Mesenchymal stem cell (in vitro differentiated cells and primary cell): Measurements from ENCODE around the gene BCKDHA.

ENCODE experiments used
- DNase-seq: peaks from one replicate; pipeline ENCODE4 v3.0.0-alpha.2; 2013
- H2AFZ ChIP-seq: one replicate; pipeline ENCODE4 v1.6.1; 2013; ENCODE audit warnings: low read depth, mild to moderate bottlenecking, control low read depth, inconsistent platforms, low read length, moderate library complexity
- H2AK5ac ChIP-seq: 2 replicates; pipeline ENCODE4 v1.6.1; 2013; ENCODE audit warnings: low read length, moderate library complexity, mild to moderate bottlenecking, inconsistent platforms; ENCODE audit not compliant: severe bottlenecking
- H2BK120ac ChIP-seq: one replicate; pipeline ENCODE4 v1.6.1; 2013; ENCODE audit warnings: low read depth, mild to moderate bottlenecking, inconsistent platforms, low read length, moderate library complexity
- H2BK12ac ChIP-seq, 2 experiments: one replicate each; pipeline ENCODE4 v1.6.1; 2013; ENCODE audit warnings: inconsistent platforms in 2 of 2, low read length in 2 of 2, mild to moderate bottlenecking in 2 of 2, moderate library complexity in 2 of 2, control low read depth in 1 of 2
- H2BK15ac ChIP-seq: one replicate; pipeline ENCODE4 v1.6.1; 2013; ENCODE audit warnings: mild to moderate bottlenecking, low read depth, inconsistent platforms; ENCODE audit not compliant: poor library complexity, severe bottlenecking
- H2BK5ac ChIP-seq: 2 replicates; pipeline ENCODE4 v1.6.1; 2013; ENCODE audit warnings: low read depth, mild to moderate bottlenecking, low read length, control low read depth, inconsistent platforms; ENCODE audit not compliant: poor library complexity, severe bottlenecking
- H3K14ac ChIP-seq, 2 experiments: one replicate each; pipeline ENCODE4 v1.6.1; 2013; ENCODE audit warnings: inconsistent platforms in 2 of 2, low read length in 2 of 2, control low read depth in 1 of 2, mild to moderate bottlenecking in 1 of 2, moderate library complexity in 1 of 2
- H3K18ac ChIP-seq, 2 experiments: one replicate each; pipeline ENCODE4 v1.6.1; 2013; ENCODE audit warnings: inconsistent platforms in 2 of 2, low read length in 2 of 2, control low read depth in 1 of 2, low read depth in 1 of 2, mild to moderate bottlenecking in 1 of 2
- H3K23ac ChIP-seq, 2 experiments: one replicate each; pipeline ENCODE4 v1.6.1; 2013; ENCODE audit warnings: inconsistent platforms in 2 of 2, low read length in 2 of 2, mild to moderate bottlenecking in 2 of 2, moderate library complexity in 2 of 2, control low read depth in 1 of 2
- H3K27ac ChIP-seq: 2 replicates; pipeline ENCODE4 v1.5.1; 2013; ENCODE audit warnings: mild to moderate bottlenecking, moderate library complexity, low read length, control low read depth, inconsistent platforms; ENCODE audit not compliant: poor library complexity, severe bottlenecking
- H3K27me3 ChIP-seq, 2 experiments: 2 replicates each; pipeline versions ENCODE4 v1.6.1 to v1.7.0; 2013; ENCODE audit warnings: low read length in 2 of 2, mild to moderate bottlenecking in 2 of 2, moderate library complexity in 2 of 2, control low read depth in 1 of 2, inconsistent platforms in 1 of 2; ENCODE audit not compliant: control insufficient read depth in 1 of 2, insufficient read depth in 1 of 2
- H3K36me3 ChIP-seq, 2 experiments: 2 replicates each; pipeline versions ENCODE4 v1.6.1 to v1.7.0; 2013; ENCODE audit warnings: low read length in 2 of 2, control low read depth in 1 of 2, inconsistent platforms in 1 of 2, low read depth in 1 of 2, mild to moderate bottlenecking in 1 of 2; ENCODE audit not compliant: insufficient read depth in 2 of 2, control insufficient read depth in 1 of 2
- H3K4ac ChIP-seq, 2 experiments: one replicate each; pipeline ENCODE4 v1.6.1; 2013; ENCODE audit warnings: inconsistent platforms in 2 of 2, low read length in 2 of 2, mild to moderate bottlenecking in 2 of 2, moderate library complexity in 2 of 2, control low read depth in 1 of 2, low read depth in 1 of 2
- H3K4me1 ChIP-seq: 2 replicates; pipeline ENCODE4 v1.6.1; 2013; ENCODE audit warnings: low read depth, low read length, control low read depth; ENCODE audit not compliant: control insufficient read depth, insufficient read depth
- H3K4me2 ChIP-seq: 2 replicates; pipeline ENCODE4 v1.6.1; 2013; ENCODE audit warnings: low read length, mild to moderate bottlenecking, inconsistent platforms; ENCODE audit not compliant: poor library complexity, severe bottlenecking
- H3K4me3 ChIP-seq, 2 experiments: 2 replicates each; pipeline versions ENCODE4 v1.5.1 to v1.7.0; 2013; ENCODE audit warnings: low read length in 2 of 2, mild to moderate bottlenecking in 2 of 2, control low read depth in 1 of 2, low read depth in 1 of 2; ENCODE audit not compliant: insufficient read depth in 1 of 2
- H3K79me1 ChIP-seq: replicated peaks from 2 replicates; pipeline ENCODE4 v1.6.1; 2013; ENCODE audit warnings: mild to moderate bottlenecking, control low read depth, low read length, inconsistent platforms; ENCODE audit not compliant: poor library complexity, severe bottlenecking
- H3K9ac ChIP-seq: 2 replicates; pipeline ENCODE4 v1.7.0; 2013; ENCODE audit warnings: mild to moderate bottlenecking, low read length, moderate library complexity
- H3K9me3 ChIP-seq: 2 replicates; pipeline ENCODE4 v1.7.0; 2013; ENCODE audit warnings: mild to moderate bottlenecking, low read length; ENCODE audit not compliant: control insufficient read depth
- H4K8ac ChIP-seq: one replicate; pipeline ENCODE4 v1.6.1; 2013; ENCODE audit warnings: inconsistent platforms, mild to moderate bottlenecking, low read length, moderate library complexity
- H4K91ac ChIP-seq: one replicate; pipeline ENCODE4 v1.6.1; 2013; ENCODE audit warnings: mild to moderate bottlenecking, low read length, inconsistent platforms
- WGBS: methylation state at CpG from one replicate; pipeline ENCODE4 v1.1.7; 2013; ENCODE audit warnings: mixed read lengths; 5-methylcytosine and 5-hydroxymethylcytosine counted together

BCKDHA gene

DNA sequence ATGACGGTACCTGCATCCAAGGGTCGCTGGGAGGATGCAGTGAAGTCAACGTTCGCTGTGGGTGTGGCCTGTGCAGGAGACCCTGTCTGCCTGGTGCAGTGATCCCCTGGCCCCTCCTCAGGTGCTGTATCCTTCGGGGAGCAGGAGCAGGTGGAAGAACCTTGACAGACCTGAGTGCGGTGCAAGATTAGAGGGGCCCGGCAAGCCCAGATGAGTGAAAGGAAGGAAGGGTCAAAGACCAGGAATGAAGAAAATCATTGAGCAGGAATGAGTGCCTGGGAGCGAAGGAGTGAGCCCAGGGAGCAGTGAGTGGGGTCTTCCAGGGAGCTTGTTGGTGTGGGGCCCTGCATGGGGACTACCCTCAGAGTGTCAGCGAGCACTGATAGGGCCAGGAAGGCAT lies 16.8 kb downstream of the BCKDHA start:
- H3K79me1 ChIP-seq: peaks cover 8% of the 10 kb centered on the region
- H2BK15ac ChIP-seq: no peak overlapping the region
- H2AFZ ChIP-seq: no peak overlapping the region
- no peak overlapping the region for H2BK5ac ChIP-seq
- no peak overlapping the region for H3K4me3 ChIP-seq
- H3K27me3 ChIP-seq: no peaks in the 10 kb centered on the region
- no peak overlapping the region for H2BK12ac ChIP-seq
- H3K4me1 ChIP-seq: peaks cover 13% of the 10 kb centered on the region
- no peak overlapping the region for H4K8ac ChIP-seq
- no peak for DNase-seq
- no peak overlapping the region for H3K18ac ChIP-seq
- H3K9me3 ChIP-seq: no peaks in the 10 kb centered on the region
- H2AK5ac ChIP-seq: no peak overlapping the region
- no peak overlapping the region for H3K9ac ChIP-seq
- H3K4me2 ChIP-seq: no peak overlapping the region
- no peak overlapping the region for H2BK120ac ChIP-seq
- peaks cover 66 to 68% of the 10 kb centered on the region in 2 experiments for H3K36me3 ChIP-seq
- H4K91ac ChIP-seq: peak overlapping the region; percentile 41
- H3K4ac ChIP-seq: no peak overlapping the region
- no peak overlapping the region for H3K23ac ChIP-seq
- H3K27ac ChIP-seq: no peak overlapping the region
- WGBS: 84% methylated on average over 9 of the region's 9 CpGs
- no peak overlapping the region for H3K14ac ChIP-seq

DNA sequence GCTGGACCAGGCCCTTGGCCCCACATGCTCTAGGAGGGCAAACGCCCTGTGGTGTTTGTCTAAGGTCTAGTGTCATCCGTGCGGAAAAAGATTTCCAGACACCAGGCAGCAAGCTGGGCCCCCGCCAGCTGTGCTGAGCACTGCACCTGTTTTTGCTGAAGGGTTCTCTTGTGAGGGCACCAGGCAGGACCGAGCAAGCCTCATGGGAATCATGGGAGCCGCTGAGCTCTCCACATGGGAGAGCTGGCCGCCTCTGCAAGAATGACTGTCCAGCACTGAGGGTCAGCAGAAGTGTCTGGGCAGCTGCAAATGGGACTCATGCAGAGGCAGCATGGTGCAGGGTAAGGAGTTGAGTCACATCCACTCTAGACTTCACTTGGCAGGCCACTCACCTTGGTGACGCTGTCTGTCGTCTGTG lies 17.5 kb downstream of the BCKDHA start:
- Histone ChIP-seq H2BK12ac (no peak overlapping the region), H3K79me1 (peaks cover 5% of the 10 kb centered on the region), H3K4me1 (peaks cover 9% of the 10 kb centered on the region), H3K27ac (no peak overlapping the region), H4K8ac (no peak overlapping the region), H3K4me3 (no peak overlapping the region), H2AK5ac (no peak overlapping the region), H2BK5ac (no peak overlapping the region), H3K9me3 (no peaks in the 10 kb centered on the region), H2AFZ (no peak overlapping the region), H3K14ac (no peak overlapping the region), H2BK120ac (no peak overlapping the region), H3K18ac (no peak overlapping the region), H4K91ac (no peak overlapping the region), H3K36me3 (peaks cover 73 to 74% of the 10 kb centered on the region in 2 experiments), H3K4ac (no peak overlapping the region), H3K4me2 (no peak overlapping the region), H3K23ac (no peak overlapping the region), H2BK15ac (no peak overlapping the region), H3K27me3 (no peaks in the 10 kb centered on the region), H3K9ac (no peak overlapping the region)
- 92% methylated on average over 7 of the region's 9 CpGs for WGBS
- no peak for DNase-seq

DNA sequence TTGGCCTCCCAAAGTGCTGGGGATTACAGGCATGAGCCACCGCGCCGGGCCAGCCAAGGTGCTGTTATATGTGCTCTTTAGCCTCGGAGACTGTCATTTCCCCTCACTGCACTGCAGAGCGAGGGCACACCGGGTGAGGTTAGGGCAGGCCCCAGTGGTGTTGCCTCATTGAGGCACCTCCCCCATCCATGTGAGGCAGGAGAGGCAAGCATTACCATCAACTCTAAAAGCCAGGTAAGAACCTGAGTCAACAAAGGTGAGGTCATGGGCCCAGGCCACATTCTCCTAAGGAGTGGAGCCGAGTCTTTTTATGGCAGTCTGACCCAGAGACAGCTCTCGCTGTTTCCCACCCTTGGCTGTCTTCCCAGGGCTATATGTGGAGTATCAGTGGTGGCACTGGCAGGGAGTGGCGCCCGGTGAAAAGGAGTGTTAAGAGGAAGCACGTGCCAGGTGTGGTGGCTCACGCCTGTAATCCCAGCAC lies 18.6 kb downstream of the BCKDHA start:
- no peak overlapping the region for H3K4me2 ChIP-seq
- H3K4ac ChIP-seq: no peak overlapping the region
- no peaks in the 10 kb centered on the region for H3K27me3 ChIP-seq
- H3K9ac ChIP-seq: no peak overlapping the region
- no peaks in the 10 kb centered on the region for H3K9me3 ChIP-seq
- WGBS: 97% methylated on average over 12 of the region's 12 CpGs
- H2BK120ac ChIP-seq: no peak overlapping the region
- H2AK5ac ChIP-seq: no peak overlapping the region
- H3K4me3 ChIP-seq: no peak overlapping the region
- H2BK12ac ChIP-seq: no peak overlapping the region
- H2AFZ ChIP-seq: no peak overlapping the region
- no peak overlapping the region for H4K8ac ChIP-seq
- peaks cover 74 to 78% of the 10 kb centered on the region in 2 experiments for H3K36me3 ChIP-seq
- no peak overlapping the region for H3K27ac ChIP-seq
- no peak overlapping the region for H2BK15ac ChIP-seq
- no peak overlapping the region for H3K14ac ChIP-seq
- no peak overlapping the region for H3K23ac ChIP-seq
- H3K79me1 ChIP-seq: peaks cover 3% of the 10 kb centered on the region
- no peak overlapping the region for H4K91ac ChIP-seq
- no peak overlapping the region for H2BK5ac ChIP-seq
- DNase-seq: no peak
- peaks cover 7% of the 10 kb centered on the region for H3K4me1 ChIP-seq
- H3K18ac ChIP-seq: no peak overlapping the region

DNA sequence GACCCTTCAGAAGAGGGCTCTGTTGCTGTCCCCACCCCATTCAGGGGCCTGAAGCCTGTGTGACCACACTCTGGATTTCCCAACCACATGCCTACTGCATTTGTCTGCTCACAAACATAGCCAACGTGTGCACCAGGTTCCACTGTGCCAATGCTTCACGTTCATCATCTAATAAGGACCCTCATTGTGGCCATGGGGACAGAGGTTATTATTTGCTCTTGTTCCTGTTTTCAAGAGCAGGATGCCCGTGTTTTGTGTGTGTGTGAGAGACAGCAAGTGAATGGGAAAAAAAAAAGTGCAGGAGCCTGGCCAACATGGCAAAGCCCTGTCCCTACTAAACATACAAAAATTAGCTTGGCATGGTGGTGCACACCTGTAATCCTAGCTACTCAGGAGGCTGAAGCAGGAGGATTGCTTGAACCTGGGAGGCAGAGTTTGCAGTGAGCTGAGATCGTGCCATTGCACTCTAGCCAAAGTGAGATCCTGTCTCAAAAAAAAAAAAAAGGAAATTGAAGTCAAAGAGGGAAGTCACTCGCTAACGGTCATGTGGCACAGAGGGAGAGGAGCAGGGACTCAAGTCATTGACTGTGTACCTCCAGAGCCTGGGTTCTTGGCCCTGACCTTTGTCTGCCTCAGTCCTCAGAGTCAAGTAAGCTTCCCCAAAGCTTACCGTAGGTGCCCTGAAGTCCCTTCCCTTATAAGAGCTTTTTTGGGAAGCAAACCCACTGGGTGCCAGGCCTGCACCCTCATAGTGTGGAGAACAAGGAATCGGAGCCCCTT lies 22.7 kb downstream of the BCKDHA start:
- Histone ChIP-seq H3K14ac (no peak overlapping the region), H3K4me3 (no peak overlapping the region), H3K27me3 (no peaks in the 10 kb centered on the region), H2BK12ac (no peak overlapping the region), H3K4me1 (peaks cover under 1% of the 10 kb centered on the region), H3K36me3 (peaks cover 77 to 78% of the 10 kb centered on the region in 2 experiments), H2AFZ (no peak overlapping the region), H3K9me3 (no peaks in the 10 kb centered on the region), H3K9ac (no peak overlapping the region), H3K27ac (no peak overlapping the region), H3K4ac (no peak overlapping the region), H2BK5ac (no peak overlapping the region), H4K8ac (no peak overlapping the region), H4K91ac (no peak overlapping the region), H2BK120ac (no peak overlapping the region), H3K18ac (no peak overlapping the region), H2AK5ac (no peak overlapping the region), H3K4me2 (no peak overlapping the region), H2BK15ac (no peak overlapping the region), H3K79me1 (peaks cover 4% of the 10 kb centered on the region), H3K23ac (no peak overlapping the region)
- DNase-seq: no peak
- 88% methylated on average over 8 of the region's 8 CpGs for WGBS
